ENCODE data around the gene RPL35. TPM values are rescaled to one million over a fixed set of nuclear protein-coding genes. Genes with fewer than 3 reads are reported as not detected.

RPL35 gene
- total and polyA plus RNA-seq, 2 experiments from 2014 or later = 1,202 to 4,143 TPM

DNA sequence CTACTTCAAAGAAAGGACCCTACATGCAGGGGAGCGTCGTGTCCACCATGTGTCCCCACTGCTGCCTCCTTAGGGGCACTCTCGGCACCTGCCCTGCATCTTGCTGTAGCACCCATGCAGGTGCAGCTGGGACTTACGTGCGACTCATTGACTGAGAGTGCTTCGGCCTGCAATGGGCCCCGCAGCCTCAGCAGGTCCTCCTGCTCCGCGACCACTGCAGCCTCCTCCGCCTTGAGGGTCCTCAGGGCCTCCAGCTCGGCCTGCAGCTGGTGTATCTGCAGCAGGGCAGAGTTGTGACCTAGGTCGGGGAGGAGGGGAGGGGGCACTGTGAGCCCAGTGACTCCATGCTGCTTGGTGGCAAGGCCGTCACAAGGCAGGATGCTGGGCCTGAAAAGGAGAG, 27.2 kb upstream of the RPL35 start (continued):
- TF ChIP-seq, protein P1, sequence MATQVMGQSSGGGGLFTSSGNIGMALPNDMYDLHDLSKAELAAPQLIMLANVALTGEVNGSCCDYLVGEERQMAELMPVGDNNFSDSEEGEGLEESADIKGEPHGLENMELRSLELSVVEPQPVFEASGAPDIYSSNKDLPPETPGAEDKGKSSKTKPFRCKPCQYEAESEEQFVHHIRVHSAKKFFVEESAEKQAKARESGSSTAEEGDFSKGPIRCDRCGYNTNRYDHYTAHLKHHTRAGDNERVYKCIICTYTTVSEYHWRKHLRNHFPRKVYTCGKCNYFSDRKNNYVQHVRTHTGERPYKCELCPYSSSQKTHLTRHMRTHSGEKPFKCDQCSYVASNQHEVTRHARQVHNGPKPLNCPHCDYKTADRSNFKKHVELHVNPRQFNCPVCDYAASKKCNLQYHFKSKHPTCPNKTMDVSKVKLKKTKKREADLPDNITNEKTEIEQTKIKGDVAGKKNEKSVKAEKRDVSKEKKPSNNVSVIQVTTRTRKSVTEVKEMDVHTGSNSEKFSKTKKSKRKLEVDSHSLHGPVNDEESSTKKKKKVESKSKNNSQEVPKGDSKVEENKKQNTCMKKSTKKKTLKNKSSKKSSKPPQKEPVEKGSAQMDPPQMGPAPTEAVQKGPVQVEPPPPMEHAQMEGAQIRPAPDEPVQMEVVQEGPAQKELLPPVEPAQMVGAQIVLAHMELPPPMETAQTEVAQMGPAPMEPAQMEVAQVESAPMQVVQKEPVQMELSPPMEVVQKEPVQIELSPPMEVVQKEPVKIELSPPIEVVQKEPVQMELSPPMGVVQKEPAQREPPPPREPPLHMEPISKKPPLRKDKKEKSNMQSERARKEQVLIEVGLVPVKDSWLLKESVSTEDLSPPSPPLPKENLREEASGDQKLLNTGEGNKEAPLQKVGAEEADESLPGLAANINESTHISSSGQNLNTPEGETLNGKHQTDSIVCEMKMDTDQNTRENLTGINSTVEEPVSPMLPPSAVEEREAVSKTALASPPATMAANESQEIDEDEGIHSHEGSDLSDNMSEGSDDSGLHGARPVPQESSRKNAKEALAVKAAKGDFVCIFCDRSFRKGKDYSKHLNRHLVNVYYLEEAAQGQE (IDR thresholded peaks at IDR 0.05; ENCODE audit: unreplicated experiment) = no peak

DNA sequence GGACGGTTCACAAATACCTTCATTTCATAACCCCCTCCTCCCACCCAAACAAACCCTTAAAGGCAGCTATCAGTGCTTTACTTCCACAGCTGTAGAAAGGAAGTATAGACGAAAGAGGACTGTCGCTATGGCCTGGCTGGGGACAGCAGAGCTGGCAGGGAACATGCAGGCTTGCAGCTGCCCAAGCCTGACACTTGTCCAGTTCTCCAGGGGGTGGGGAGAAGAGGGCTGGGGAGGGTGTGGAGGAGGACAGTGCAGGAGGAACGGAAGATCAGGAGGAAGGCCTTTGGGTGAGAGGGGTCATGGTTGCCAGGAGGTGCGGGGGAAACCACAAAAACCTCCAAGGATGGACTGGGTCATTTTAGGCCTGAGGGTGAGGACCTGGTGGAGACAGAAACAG, 26.1 kb upstream of the RPL35 start:
- Mint-ChIP-seq H3K27ac (no peak overlapping the region), H3K27me3 (ENCODE audit: insufficient read depth, low read depth, poor library complexity) (peaks cover 8% of the 10 kb centered on the region), H3K36me3 (ENCODE audit: low read depth) (no peaks in the 10 kb centered on the region; the same call in 2 of the 3 replicates), H3K9me3 (no peaks in the 10 kb centered on the region; the same call in 2 of the 3 replicates), H3K4me3 (no peak overlapping the region), H3K4me1 (peaks cover 18% of the 10 kb centered on the region)
- Histone ChIP-seq H3K27ac (ENCODE audit: low read depth) (no peak overlapping the region), H3K27me3 (ENCODE audit: insufficient read depth) (no peaks in the 10 kb centered on the region), H3K4me3 (no peak overlapping the region), H3K79me2 (replicated peaks; ENCODE audit: insufficient read depth) (no peaks in the 10 kb centered on the region), H4K20me1 (replicated peaks; ENCODE audit: insufficient read depth) (0 out of 2 replicates have a peak, but pooled peaks cover 1% of the 10 kb centered on the region), H3K4me1 (ENCODE audit: insufficient read depth) (no peaks in the 10 kb centered on the region), H3K36me3 (ENCODE audit: insufficient read depth) (0 out of 2 replicates have a peak, but pooled peaks cover 5% of the 10 kb centered on the region), H3K9me2 (ENCODE audit: insufficient read depth) (no peaks in the 10 kb centered on the region), H2AFZ (no peak overlapping the region), H3K4me2 (no peak overlapping the region), H3F3A (replicated peaks; ENCODE audit: low read depth) (0 out of 2 replicates have a peak, but pooled peaks cover under 1% of the 10 kb centered on the region)
- ATAC-seq = no peak
- no peak for DNase-seq (ENCODE audit: low spot score)
- TF ChIP-seq, protein P1 (IDR thresholded peaks at IDR 0.05; ENCODE audit: unreplicated experiment) = no peak
- TF ChIP-seq JUNB (IDR thresholded peaks at IDR 0.05; ENCODE audit: unreplicated experiment) = no peak
- no peak for TF ChIP-seq EZH2 (IDR thresholded peaks at IDR 0.05; ENCODE audit: low read depth, unreplicated experiment)
- TF ChIP-seq, protein P2, sequence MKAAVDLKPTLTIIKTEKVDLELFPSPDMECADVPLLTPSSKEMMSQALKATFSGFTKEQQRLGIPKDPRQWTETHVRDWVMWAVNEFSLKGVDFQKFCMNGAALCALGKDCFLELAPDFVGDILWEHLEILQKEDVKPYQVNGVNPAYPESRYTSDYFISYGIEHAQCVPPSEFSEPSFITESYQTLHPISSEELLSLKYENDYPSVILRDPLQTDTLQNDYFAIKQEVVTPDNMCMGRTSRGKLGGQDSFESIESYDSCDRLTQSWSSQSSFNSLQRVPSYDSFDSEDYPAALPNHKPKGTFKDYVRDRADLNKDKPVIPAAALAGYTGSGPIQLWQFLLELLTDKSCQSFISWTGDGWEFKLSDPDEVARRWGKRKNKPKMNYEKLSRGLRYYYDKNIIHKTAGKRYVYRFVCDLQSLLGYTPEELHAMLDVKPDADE (IDR thresholded peaks at IDR 0.05) = no peak
- TF ChIP-seq POLR2AphosphoS5 (IDR thresholded peaks at IDR 0.05; ENCODE audit: low read depth) = no peak
- TF ChIP-seq, protein P3, sequence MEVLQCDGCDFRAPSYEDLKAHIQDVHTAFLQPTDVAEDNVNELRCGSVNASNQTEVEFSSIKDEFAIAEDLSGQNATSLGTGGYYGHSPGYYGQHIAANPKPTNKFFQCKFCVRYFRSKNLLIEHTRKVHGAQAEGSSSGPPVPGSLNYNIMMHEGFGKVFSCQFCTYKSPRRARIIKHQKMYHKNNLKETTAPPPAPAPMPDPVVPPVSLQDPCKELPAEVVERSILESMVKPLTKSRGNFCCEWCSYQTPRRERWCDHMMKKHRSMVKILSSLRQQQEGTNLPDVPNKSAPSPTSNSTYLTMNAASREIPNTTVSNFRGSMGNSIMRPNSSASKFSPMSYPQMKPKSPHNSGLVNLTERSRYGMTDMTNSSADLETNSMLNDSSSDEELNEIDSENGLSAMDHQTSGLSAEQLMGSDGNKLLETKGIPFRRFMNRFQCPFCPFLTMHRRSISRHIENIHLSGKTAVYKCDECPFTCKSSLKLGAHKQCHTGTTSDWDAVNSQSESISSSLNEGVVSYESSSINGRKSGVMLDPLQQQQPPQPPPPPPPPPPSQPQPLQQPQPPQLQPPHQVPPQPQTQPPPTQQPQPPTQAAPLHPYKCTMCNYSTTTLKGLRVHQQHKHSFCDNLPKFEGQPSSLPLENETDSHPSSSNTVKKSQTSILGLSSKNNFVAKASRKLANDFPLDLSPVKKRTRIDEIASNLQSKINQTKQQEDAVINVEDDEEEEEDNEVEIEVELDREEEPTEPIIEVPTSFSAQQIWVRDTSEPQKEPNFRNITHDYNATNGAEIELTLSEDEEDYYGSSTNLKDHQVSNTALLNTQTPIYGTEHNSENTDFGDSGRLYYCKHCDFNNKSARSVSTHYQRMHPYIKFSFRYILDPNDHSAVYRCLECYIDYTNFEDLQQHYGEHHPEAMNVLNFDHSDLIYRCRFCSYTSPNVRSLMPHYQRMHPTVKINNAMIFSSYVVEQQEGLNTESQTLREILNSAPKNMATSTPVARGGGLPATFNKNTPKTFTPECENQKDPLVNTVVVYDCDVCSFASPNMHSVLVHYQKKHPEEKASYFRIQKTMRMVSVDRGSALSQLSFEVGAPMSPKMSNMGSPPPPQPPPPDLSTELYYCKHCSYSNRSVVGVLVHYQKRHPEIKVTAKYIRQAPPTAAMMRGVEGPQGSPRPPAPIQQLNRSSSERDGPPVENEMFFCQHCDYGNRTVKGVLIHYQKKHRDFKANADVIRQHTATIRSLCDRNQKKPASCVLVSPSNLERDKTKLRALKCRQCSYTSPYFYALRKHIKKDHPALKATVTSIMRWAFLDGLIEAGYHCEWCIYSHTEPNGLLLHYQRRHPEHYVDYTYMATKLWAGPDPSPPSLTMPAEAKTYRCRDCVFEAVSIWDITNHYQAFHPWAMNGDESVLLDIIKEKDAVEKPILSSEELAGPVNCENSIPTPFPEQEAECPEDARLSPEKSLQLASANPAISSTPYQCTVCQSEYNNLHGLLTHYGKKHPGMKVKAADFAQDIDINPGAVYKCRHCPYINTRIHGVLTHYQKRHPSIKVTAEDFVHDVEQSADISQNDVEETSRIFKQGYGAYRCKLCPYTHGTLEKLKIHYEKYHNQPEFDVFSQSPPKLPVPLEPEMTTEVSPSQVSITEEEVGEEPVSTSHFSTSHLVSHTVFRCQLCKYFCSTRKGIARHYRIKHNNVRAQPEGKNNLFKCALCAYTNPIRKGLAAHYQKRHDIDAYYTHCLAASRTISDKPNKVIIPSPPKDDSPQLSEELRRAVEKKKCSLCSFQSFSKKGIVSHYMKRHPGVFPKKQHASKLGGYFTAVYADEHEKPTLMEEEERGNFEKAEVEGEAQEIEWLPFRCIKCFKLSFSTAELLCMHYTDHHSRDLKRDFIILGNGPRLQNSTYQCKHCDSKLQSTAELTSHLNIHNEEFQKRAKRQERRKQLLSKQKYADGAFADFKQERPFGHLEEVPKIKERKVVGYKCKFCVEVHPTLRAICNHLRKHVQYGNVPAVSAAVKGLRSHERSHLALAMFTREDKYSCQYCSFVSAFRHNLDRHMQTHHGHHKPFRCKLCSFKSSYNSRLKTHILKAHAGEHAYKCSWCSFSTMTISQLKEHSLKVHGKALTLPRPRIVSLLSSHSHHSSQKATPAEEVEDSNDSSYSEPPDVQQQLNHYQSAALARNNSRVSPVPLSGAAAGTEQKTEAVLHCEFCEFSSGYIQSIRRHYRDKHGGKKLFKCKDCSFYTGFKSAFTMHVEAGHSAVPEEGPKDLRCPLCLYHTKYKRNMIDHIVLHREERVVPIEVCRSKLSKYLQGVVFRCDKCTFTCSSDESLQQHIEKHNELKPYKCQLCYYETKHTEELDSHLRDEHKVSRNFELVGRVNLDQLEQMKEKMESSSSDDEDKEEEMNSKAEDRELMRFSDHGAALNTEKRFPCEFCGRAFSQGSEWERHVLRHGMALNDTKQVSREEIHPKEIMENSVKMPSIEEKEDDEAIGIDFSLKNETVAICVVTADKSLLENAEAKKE (CRISPR knock-in tag; IDR thresholded peaks at IDR 0.05) = no peak
- no peak for TF ChIP-seq ZNF331 (CRISPR knock-in tag; IDR thresholded peaks at IDR 0.05; ENCODE audit: low read depth)
- no peak for TF ChIP-seq CREB1 (CRISPR knock-in tag; IDR thresholded peaks at IDR 0.05; ENCODE audit: low read depth)
- TF ChIP-seq ZNF114 (CRISPR knock-in tag; IDR thresholded peaks at IDR 0.05) = no peak

Data from GM23338 (cell line).